Frontal cortex (tissue), 4 donors: ENCODE measurements around the gene CHRM5. TPM values are rescaled to one million over a fixed set of nuclear protein-coding genes. Genes with fewer than 3 reads are reported as not detected.

Source experiments
- DNase-seq, 2 donors: peaks; one replicate each; pipeline ENCODE4 v3.0.0; 2012; ENCODE audit warnings: low spot score in 2 of 2
- FAIRE-seq: peaks from 2 replicates; lab custom pipeline; 2012; peaks lifted over from hg19 to GRCh38; lab: Jason Lieb, UNC
- total RNA-seq: library from RNA; depleted of rRNA; stranded (reverse); fragments of >200 nt; gene quantifications from one replicate; pipeline ENCODE4 v1.2.3, GENCODE V29; 2014
- donor health status: control.
- donor health status: control.
- donor health status: control.

Gene CHRM5
- total RNA-seq, 1 donor from 2014 or later, result 0.41 TPM

GRCh38 chr15:34065941-34066340, 97.6 kb downstream of the CHRM5 start:
- no peak for FAIRE-seq
- DNase-seq, result no peak

GRCh38 chr15:34070003-34070402, 101.7 kb downstream of the CHRM5 start:
- FAIRE-seq (no peak), DNase-seq (no peak)

GRCh38 chr15:34076785-34077184, 108.5 kb downstream of the CHRM5 start:
- DNase-seq (no peak), FAIRE-seq (no peak)

GRCh38 chr15:34078900-34079299, 110.6 kb downstream of the CHRM5 start:
- FAIRE-seq (no peak), DNase-seq (no peak)

GRCh38 chr15:34079904-34080303, 111.6 kb downstream of the CHRM5 start:
- FAIRE-seq (no peak), DNase-seq (no peak)

GRCh38 chr15:34084086-34084485, 115.8 kb downstream of the CHRM5 start:
- DNase-seq (peak in 1 of 2 donors; percentile 9), FAIRE-seq (no peak)

- DNase-seq, result no peak
- no peak for FAIRE-seq
Observed at GRCh38 chr15:34085746-34086145, 117.4 kb downstream of the CHRM5 start.

GRCh38 chr15:34099914-34100313, 131.6 kb downstream of the CHRM5 start:
- DNase-seq, result no peak
- no peak for FAIRE-seq

GRCh38 chr15:34101366-34102174, 133.3 kb downstream of the CHRM5 start, which contains the start of the genes EMC7 and PGBD4:
EMC7 (minus strand) TSS chr15:34101862; CDS start chr15:34101839, 23 bp downstream.
PGBD4 (plus strand) TSS chr15:34102083; CDS start chr15:34102532, 449 bp downstream.
- FAIRE-seq (no peak), DNase-seq (peak; percentile 77 to 87)

GRCh38 chr15:34102175-34102925, 134.1 kb downstream of the CHRM5 start:
- FAIRE-seq (no peak), DNase-seq (no peak)

GRCh38 chr15:34106423-34106822, 138.1 kb downstream of the CHRM5 start:
- DNase-seq (no peak), FAIRE-seq (no peak)

GRCh38 chr15:34107315-34107714, 139.0 kb downstream of the CHRM5 start:
- DNase-seq, result no peak
- no peak for FAIRE-seq

GRCh38 chr15:34109797-34110663, 141.7 kb downstream of the CHRM5 start:
- DNase-seq (no peak), FAIRE-seq (no peak)

GRCh38 chr15:34111488-34111887, 143.2 kb downstream of the CHRM5 start:
- FAIRE-seq (no peak), DNase-seq (no peak)

- FAIRE-seq (no peak), DNase-seq (no peak)
Observed at GRCh38 chr15:34114215-34114614, 145.9 kb downstream of the CHRM5 start.

GRCh38 chr15:34114739-34115138, 146.4 kb downstream of the CHRM5 start:
- FAIRE-seq (no peak), DNase-seq (no peak)

- DNase-seq, result no peak
- FAIRE-seq, result no peak
Observed at GRCh38 chr15:34116620-34117019, 148.3 kb downstream of the CHRM5 start.
